ENCODE results near the gene C22orf39.

Gene C22orf39

DNA sequence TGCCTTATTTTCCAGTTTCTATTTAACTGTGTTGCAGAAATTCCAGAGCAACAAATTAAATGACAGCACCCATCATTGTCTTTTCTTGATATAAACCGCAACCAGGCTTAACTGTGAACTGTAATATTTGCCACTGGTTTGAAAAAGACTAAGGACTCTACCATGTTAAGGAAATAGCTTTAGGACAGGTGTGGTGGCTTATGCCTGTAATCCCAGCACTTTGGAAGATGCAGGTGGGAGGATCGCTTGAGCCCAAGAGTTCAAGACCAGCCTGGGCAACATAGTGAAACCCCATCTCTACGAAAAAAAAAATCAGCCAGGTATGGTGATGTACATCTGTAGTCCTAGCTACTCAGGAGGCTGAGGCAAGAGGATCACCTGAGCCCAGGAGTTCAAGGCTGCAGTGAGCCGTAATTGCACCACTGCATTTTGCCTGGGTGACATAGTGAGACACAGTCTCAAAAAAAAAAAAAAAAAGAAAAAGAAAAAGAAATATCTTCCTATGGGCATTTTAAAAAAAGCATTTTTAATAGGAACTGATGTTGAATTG, 44.8 kb downstream of the C22orf39 start:
- DNase-seq (ENCODE audit: low read depth in 4 of 4, low spot score in 1 of 4): no peak

DNA sequence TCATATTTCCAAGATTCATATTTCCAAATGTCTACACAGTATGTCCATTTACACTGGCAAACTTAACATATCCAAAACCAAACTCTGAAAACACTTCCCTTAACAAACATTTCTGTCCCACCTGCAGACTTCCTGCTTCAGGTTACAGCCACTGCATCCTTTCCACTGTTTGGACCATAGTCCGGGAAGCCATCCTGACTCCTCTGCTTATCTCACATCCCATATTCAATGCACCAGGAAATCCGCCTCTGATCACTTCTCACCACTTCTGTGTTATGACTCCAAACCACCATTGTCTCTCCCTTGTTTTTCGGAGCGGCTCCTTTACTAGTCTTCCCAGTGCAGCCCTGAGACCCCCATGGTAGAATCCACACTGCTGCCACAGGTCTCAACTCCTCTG, 46.0 kb downstream of the C22orf39 start:
- no peak for DNase-seq (ENCODE audit: low read depth in 4 of 4, low spot score in 1 of 4)

DNA sequence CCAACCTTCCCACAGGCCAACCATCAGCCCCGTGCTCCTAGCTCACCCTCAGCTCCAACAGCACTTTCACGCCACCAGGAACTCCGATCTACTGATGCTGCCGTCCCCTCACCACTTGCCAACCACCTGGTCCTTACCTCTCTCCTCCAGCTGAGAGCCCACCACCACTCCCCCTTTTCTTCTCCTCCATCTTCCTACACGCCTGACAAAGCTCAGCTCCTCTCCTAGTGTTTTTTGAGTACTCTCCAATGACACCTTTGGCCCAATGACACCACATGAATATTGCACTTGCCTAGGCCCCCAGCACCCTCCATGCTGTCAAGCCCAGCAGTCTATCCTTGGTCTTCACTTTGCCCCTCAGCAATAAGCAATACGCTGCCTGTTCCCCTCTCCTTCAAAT, 46.6 kb downstream of the C22orf39 start:
- DNase-seq (ENCODE audit: low read depth in 4 of 4, low spot score in 1 of 4): no peak

DNA sequence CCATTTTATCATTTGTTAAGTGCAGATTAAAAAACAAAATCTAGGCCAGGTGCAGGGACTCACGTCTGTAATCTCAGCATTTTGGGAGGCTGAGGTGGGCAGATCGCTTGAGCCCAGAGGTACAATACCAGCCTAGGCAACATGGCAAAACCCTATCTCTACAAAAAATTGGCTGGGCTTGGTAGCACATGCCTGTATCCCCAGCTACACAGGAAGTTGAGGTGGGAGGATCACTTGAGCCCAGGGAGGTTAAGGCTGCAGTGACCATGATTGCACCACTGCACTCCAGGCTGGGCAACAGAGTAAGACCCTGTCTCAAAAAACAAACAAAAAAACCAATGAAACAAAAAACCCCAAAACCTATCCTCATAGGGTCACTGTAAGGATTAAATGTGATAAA, 48.9 kb downstream of the C22orf39 start:
- no peak for DNase-seq (ENCODE audit: low read depth in 4 of 4, low spot score in 1 of 4)

DNA sequence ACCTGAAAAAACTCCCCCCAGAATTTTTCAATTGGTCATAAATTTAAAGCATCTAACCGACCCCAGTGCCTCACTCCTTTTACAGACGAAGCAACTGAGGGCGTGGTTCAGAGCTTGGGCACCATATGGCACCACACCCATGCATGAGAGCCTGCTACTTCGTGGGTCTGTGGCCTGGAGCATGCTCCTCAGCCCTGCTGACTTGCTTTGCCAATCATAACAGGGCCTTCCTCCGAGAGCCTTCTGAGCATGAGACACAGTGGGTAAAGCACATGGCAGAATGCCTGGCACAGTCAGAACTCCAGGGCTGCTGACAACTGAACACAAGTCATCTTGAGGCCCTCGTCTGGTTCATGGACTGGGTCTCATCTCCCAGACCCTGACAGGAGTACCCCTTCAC, 49.3 kb downstream of the C22orf39 start:
- DNase-seq (ENCODE audit: low read depth in 4 of 4, low spot score in 1 of 4): no peak

DNA sequence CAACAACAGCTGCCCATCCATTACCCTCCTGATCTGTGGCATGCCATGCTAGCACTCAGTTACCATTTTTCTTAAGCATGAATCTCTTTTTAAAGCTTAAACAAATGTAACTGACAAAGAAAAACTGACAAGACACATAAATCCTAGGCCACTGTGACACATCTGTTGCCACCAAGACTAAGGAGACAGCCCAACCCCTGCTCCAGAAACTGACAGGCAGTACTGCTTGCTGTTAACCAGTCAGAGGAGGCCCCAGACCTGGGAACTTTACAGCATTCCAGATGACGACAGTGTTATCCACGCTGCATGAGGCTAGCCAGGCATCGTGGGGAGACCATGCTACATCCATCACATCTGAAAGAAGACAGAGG, 49.8 kb downstream of the C22orf39 start:
- DNase-seq (ENCODE audit: low read depth in 4 of 4, low spot score in 1 of 4): no peak

DNA sequence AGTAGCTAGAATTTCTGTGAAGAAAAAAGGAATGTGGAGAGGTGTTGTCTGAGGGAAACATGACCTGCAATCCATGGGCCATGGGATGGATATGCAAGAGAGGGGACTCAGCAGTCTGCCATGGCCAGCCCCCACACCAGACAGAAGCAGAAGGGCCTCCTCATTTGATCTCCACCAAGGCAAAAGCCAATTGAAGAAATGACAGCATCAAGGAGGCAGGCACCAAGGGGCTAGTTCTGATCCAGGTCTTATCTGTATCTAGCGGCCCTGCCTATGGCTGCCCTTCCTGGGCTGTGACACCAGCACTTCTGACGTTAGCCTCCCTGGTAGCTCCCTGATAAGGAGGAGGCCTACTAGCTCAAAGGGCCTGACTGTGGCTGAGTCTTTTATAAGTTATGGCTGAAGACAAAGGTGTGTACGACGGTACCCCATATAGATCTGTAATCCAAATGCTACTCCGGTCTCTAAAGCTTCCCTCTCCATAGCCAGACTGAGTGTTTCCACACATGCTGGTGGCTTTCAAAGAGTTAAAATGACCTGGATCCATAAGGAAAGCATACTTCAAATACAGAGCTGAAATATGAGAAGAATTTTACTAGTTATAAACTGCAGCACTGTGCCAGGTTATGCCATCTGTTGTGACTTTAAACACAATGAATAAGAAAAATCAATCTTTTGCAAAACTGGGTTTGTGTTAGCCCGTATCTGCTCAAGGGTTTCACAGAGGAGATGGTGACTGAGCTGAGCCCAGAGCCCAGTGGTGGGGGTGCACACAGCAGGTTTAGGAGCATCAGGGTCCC, 50.4 kb downstream of the C22orf39 start:
- no peak for DNase-seq (ENCODE audit: low read depth in 4 of 4, low spot score in 1 of 4)

DNA sequence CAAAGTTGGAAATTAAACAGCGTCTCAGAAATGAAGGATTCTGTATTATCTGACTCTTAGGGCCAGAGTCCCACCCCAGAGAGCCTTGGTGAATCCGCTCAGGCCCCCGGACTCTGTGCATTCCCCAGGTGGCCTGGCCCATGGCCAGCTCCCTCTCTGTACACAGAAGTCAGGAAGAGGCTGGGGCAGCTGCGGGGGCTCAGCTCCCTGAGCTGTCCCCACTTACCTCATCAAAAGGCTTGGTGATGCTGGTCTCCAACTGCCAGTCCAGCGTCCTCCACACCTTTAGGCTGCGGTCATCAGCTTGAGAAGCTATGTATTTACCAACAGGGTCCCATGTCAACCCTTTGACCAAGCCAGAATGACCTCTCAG, 51.0 kb downstream of the C22orf39 start:
- no peak for DNase-seq (ENCODE audit: low read depth in 4 of 4, low spot score in 1 of 4)

DNA sequence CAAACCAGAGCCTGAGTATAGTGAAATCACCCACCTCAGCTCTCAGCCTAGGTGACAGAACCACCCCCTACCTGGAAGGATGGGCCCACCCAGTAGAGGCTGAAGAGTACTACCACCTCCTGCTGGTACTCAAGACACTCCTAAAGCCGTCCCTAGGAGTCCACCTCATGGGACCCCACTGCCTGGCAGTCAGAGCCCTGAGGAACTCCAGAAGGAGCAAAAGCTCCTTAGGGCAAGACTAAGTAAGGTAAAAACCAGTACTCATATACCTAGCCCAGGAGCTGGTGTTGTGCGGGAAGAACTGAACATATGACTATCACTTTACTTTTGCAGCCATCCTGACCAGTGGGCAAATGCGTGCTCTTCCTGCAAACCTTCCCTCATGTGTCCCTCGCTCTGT, 52.2 kb downstream of the C22orf39 start:
- no peak for DNase-seq (ENCODE audit: low read depth in 4 of 4, low spot score in 1 of 4)

DNA sequence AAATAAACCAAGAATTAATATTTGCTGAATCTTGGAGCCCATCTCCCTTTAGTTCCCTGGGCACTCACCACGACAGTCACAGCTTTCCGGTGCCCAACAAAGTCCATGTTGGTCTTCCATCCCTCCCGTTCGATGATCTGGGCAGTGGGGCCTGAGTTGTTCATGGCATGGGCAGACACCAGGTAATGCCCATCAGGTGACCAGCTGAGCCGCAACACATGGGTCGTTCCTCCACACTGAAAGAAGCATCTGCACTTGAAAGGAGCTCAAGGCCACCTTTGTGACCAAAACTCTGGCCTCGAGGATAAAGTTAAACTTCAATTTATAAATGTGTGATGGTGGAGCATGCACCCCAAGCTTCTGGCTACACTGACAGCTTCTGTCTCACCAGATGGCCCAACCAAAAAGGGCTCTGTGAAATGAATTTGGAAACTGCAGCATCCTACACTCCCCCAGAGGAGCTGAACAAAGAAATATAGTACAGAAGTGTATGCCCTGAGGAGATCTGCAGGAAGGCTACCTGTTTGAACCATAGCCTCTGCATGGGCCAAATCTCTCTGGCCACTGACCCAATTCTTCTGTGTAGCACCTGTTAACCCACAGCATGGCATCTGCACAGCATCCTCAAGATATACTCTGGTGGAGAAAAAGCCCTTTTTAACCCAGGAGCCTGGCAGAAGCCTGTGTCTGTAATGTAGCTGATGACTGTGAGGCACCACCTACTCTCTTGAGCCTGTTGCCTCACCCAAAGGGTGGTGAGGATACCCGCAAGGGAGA, 53.0 kb downstream of the C22orf39 start:
- DNase-seq (ENCODE audit: low read depth in 4 of 4, low spot score in 1 of 4): no peak

DNA sequence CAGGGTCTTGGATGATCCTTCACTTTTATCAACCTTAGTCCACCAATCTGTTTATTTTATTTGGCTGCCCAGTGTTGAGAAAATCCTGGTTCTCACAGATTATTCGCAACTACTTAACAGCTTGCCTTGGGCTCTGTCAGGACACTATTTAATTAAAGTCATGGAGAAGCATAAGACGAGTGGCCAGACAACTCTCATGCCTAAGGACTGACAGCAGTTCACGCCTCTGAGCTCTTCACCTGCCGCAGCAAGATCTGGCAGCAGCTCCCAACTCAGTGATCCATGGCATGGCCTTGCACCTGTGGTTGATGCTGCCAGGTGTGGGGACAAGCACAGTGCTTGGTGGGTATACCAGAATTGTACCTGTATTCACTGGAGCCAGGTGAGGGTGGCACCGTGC, 53.8 kb downstream of the C22orf39 start:
- no peak for DNase-seq (ENCODE audit: low read depth in 4 of 4, low spot score in 1 of 4)

Measured in stimulated activated CD4-positive, alpha-beta T cell treated with anti-CD3 and anti-CD28 coated beads, Interleukin-1b, Interleukin-23, amount 100 ng/mL, for 24 hours (primary cell).